ENCODE measurements around the gene PRDX1.
"Not testable (repeated sequence)": the region's sequence is repeated elsewhere in the genome, so short reads cannot be mapped to it uniquely, and the experiment has no call there.

PRDX1 gene

GRCh38 chr1:45501505-45501859, 20.2 kb downstream of the PRDX1 start:
- DNase-seq, result no peak

- no peak for DNase-seq
Observed at GRCh38 chr1:45499415-45499769, 22.3 kb downstream of the PRDX1 start.

GRCh38 chr1:45498279-45498678, 23.4 kb downstream of the PRDX1 start:
- DNase-seq, result no peak

- peak; percentile 7 to 8 for DNase-seq
Observed at GRCh38 chr1:45493116-45493697, 28.5 kb downstream of the PRDX1 start.

- DNase-seq, result no peak
Observed at GRCh38 chr1:45492691-45493090, 29.0 kb downstream of the PRDX1 start.

GRCh38 chr1:45491487-45492260, 30.0 kb downstream of the PRDX1 start:
- DNase-seq, result no peak

GRCh38 chr1:45490626-45491486, 30.8 kb downstream of the PRDX1 start, which contains the start of gene TESK2:
Gene TESK2, minus strand, starts transcription at chr1:45491163. Its CDS starts 33,378 bp downstream, at chr1:45457785.
- peak; percentile 97 to 98 for DNase-seq

- DNase-seq, result peak in 1 of 2 experiments; percentile 4
Observed at GRCh38 chr1:45490121-45490625, 31.5 kb downstream of the PRDX1 start.

GRCh38 chr1:45489379-45489778, 32.3 kb downstream of the PRDX1 start:
- DNase-seq, result not testable (repeated sequence)

GRCh38 chr1:45488666-45489377, 32.9 kb downstream of the PRDX1 start:
- no peak for DNase-seq

GRCh38 chr1:45485949-45486348, 35.7 kb downstream of the PRDX1 start:
- DNase-seq, result no peak

GRCh38 chr1:45479039-45479748, 42.5 kb downstream of the PRDX1 start:
- DNase-seq, result no peak

GRCh38 chr1:45478121-45478814, 43.4 kb downstream of the PRDX1 start:
- no peak for DNase-seq

GRCh38 chr1:45477646-45478045, 44.0 kb downstream of the PRDX1 start:
- DNase-seq, result no peak

GRCh38 chr1:45474194-45474593, 47.5 kb downstream of the PRDX1 start:
- not testable (repeated sequence) for DNase-seq

GRCh38 chr1:45473302-45473701, 48.4 kb downstream of the PRDX1 start:
- no peak for DNase-seq

- DNase-seq, result no peak
Observed at GRCh38 chr1:45470306-45470798, 51.3 kb downstream of the PRDX1 start.

- not testable (repeated sequence) for DNase-seq
Observed at GRCh38 chr1:45467353-45467752, 54.3 kb downstream of the PRDX1 start.

- DNase-seq, result no peak
Observed at GRCh38 chr1:45465277-45465676, 56.4 kb downstream of the PRDX1 start.

Data from NCI-H187 (cell line).